Ovary (tissue), 9 donors: Measurements from ENCODE around the gene KCNQ5. TPM values are rescaled to one million over a fixed set of nuclear protein-coding genes. Genes with fewer than 3 reads are reported as not detected.

Source experiments
- DNase-seq, 5 donors: peaks; one replicate each; pipeline ENCODE4 v3.0.0-alpha.2; 2019 to 2020
- H3K27ac ChIP-seq, 2 donors: fragments of 200-600 bp; one replicate each; pipeline versions ENCODE4 v1.5.1 to v1.8.0; 2019 to 2022
- H3K27me3 ChIP-seq: fragments of 200-600 bp; one replicate; pipeline ENCODE4 v1.8.0; 2022
- H3K36me3 ChIP-seq: fragments of 200-600 bp; sonication (generic); one replicate; pipeline ENCODE4 v1.5.1; 2019
- H3K4me1 ChIP-seq: one replicate; pipeline ENCODE4 v1.8.1; 2013; ENCODE audit warnings: mild to moderate bottlenecking, moderate library complexity; ENCODE audit not compliant: insufficient read depth
- H3K4me3 ChIP-seq: fragments of 200-600 bp; sonication (generic); one replicate; pipeline ENCODE4 v1.5.1; 2017
- H3K9me3 ChIP-seq, 2 donors: fragments of 200-600 bp in 1 of 2; sonication (generic) in 1 of 2; one replicate each; pipeline versions ENCODE4 v1.5.1 to v1.8.1; 2013 to 2019; ENCODE audit warnings: mild to moderate bottlenecking in 1 of 2, moderate library complexity in 1 of 2
- CTCF ChIP-seq, 3 donors: fragments of 450-650 bp in 2 of 3; fragments of 200-600 bp in 1 of 3; IDR thresholded peaks; one replicate each; pipeline versions ENCODE4 v1.5.1 to v1.8.0; 2016 to 2022; ENCODE audit warnings: antibody characterized with exemption in 3 of 3, mild to moderate bottlenecking in 1 of 3
- EP300 ChIP-seq: sonication (generic); formaldehyde crosslinking; IDR thresholded peaks from one replicate; pipeline ENCODE4 v1.6.1; 2017; ENCODE audit warnings: antibody characterized with exemption
- POLR2A ChIP-seq: fragments of 450-650 bp; IDR thresholded peaks from one replicate; pipeline ENCODE4 v1.6.1; 2017; ENCODE audit warnings: antibody characterized with exemption, mild to moderate bottlenecking, moderate library complexity
- WGBS, 3 donors: extraction: QIAGEN DNeasy Blood & Tissue Kit in 1 of 3; methylation state at CpG; one replicate each; pipeline versions ENCODE4 v1.1.5 to v1.1.7; 2013 to 2017; 5-methylcytosine and 5-hydroxymethylcytosine counted together
- intact Hi-C, 4 donors: fragments of 100-400 bp; cut with DNase I; formaldehyde crosslinking; loops; one replicate each; pipeline versions ENCODE4 v1.11.0 to v1.15.1; 2022 to 2023
- polyA plus RNA-seq, 2 donors: library from polyadenylated mRNA; stranded (reverse); fragments of 200-250 nt in 1 of 2; fragments of 350-450 nt in 1 of 2; fragmentation: Illumina TruSeq in 1 of 2; extraction: RNeasy Lipid Tissue Mini Kit (QIAGEN cat#74804) in 1 of 2; gene quantifications; one replicate each; pipeline ENCODE4 v1.2.3, GENCODE V29; 2013 to 2014
- total RNA-seq, 7 donors: library from RNA; depleted of rRNA in 2 of 7; stranded (reverse); fragments of >200 nt in 2 of 7; fragmentation: NEBNext Ultra II Directional in 3 of 7; extraction: Animal tissue kit (Norgen Biotek cat#: 25700) in 3 of 7; gene quantifications; one replicate each; pipeline versions ENCODE4 v1.1.0 to v1.2.4, GENCODE V29; 2016 to 2023
- donor health status: DM: no; HTN: no; CAD: no; lungs with moderate emphysema.
- donor health status: DM: no; HTN: no; CAD: no.
- donor health status: Bipolar disorder and iron deficiency.
- donor health status: DM: yes; HTN: yes; CAD: no.
- donor health status: DM: no; HTN: no; CAD: no.
- donor health status: DM: yes; HTN: yes; CAD: no.

Gene KCNQ5
- total and polyA plus RNA-seq, 9 donors, result 0.02 to 0.80 (median 0.15) TPM; not detected in 2

DNA sequence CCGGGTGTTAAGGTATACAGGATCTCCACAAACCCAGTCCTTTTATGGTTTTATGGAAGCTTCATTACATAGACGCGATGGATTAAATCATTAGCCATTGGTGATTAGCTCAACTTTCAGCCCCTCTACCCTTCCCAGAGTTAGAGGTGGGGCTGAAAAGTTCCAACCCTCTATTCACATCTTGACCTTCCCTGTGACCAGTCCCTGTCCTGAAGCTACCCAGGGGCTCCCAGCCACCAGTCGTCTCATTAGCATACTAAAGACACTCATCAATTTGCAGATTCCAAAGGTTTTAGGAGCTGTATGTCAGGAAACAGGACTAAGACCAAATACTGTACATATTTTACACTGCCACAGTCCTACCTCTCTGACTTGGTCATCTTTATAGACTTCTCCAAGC, 582.4 kb downstream of the KCNQ5 start:
- no peak for DNase-seq
- H3K36me3 ChIP-seq, result no peaks in the 10 kb centered on the region
- H3K4me3 ChIP-seq, result no peak overlapping the region
- 72 to 79% (median 74%) methylated on average over 4 of the region's 4 CpGs for WGBS, 3 donors
- H3K9me3 ChIP-seq, result no peaks in the 10 kb centered on the region
- H3K27me3 ChIP-seq, result no peaks in the 10 kb centered on the region
- TF ChIP-seq EP300, result no peak
- no peak for TF ChIP-seq POLR2A
- no peak for TF ChIP-seq CTCF (IDR thresholded peaks at IDR 0.05)
- intact Hi-C loops, result no loop called here
- no peak overlapping the region for H3K27ac ChIP-seq
- H3K4me1 ChIP-seq, result no peaks in the 10 kb centered on the region

GRCh38 chr6:73207221-73207837, 585.5 kb downstream of the KCNQ5 start:
- no peaks in the 10 kb centered on the region for H3K4me1 ChIP-seq
- H3K27ac ChIP-seq, result no peak overlapping the region
- WGBS, 3 donors, result 83 to 89% (median 84%) methylated on average over 3 of the region's 3 CpGs
- H3K4me3 ChIP-seq, result no peak overlapping the region
- intact Hi-C loops, result no loop called here
- no peaks in the 10 kb centered on the region for H3K9me3 ChIP-seq
- H3K36me3 ChIP-seq, result no peaks in the 10 kb centered on the region
- no peak for DNase-seq
- TF ChIP-seq CTCF (IDR thresholded peaks at IDR 0.05) (no peak), EP300 (no peak), POLR2A (no peak)
- H3K27me3 ChIP-seq, result no peaks in the 10 kb centered on the region

GRCh38 chr6:73209117-73209516, 587.3 kb downstream of the KCNQ5 start:
- 75 to 94% (median 78%) methylated on average over 9 of the region's 9 CpGs for WGBS, 3 donors
- Histone ChIP-seq H3K27ac (no peak overlapping the region), H3K9me3 (no peaks in the 10 kb centered on the region), H3K4me3 (no peak overlapping the region), H3K27me3 (no peaks in the 10 kb centered on the region), H3K4me1 (no peaks in the 10 kb centered on the region), H3K36me3 (no peaks in the 10 kb centered on the region)
- no peak for DNase-seq
- intact Hi-C loops, result no loop called here
- TF ChIP-seq EP300 (no peak), CTCF (IDR thresholded peaks at IDR 0.05) (no peak), POLR2A (no peak)

- Histone ChIP-seq H3K4me3 (no peak overlapping the region), H3K9me3 (no peaks in the 10 kb centered on the region), H3K27ac (no peak overlapping the region), H3K4me1 (no peaks in the 10 kb centered on the region), H3K36me3 (no peaks in the 10 kb centered on the region), H3K27me3 (no peaks in the 10 kb centered on the region)
- intact Hi-C loops, result no loop called here
- no peak for DNase-seq
- no peak for TF ChIP-seq POLR2A
- TF ChIP-seq CTCF (IDR thresholded peaks at IDR 0.05), result no peak
- TF ChIP-seq EP300, result no peak
- 87 to 92% (median 91%) methylated on average over 2 of the region's 2 CpGs for WGBS, 3 donors
Observed at GRCh38 chr6:73216859-73217258, 595.0 kb downstream of the KCNQ5 start.
